ENCODE results near the gene GSTM3.

The GSTM3 gene

GRCh38 chr1:109781806-109782205 is 41.0 kb upstream of the GSTM3 start:
- FAIRE-seq (no peak), DNase-seq (ENCODE audit: insufficient read length, low spot score) (no peak)
- no peak for TF ChIP-seq CTCF (IDR thresholded peaks at IDR 0.05; ENCODE audit: insufficient read depth, missing control alignments)

GRCh38 chr1:109780982-109781381 is 40.1 kb upstream of the GSTM3 start:
- DNase-seq (ENCODE audit: insufficient read length, low spot score) (no peak), FAIRE-seq (no peak)
- no peak for TF ChIP-seq CTCF (IDR thresholded peaks at IDR 0.05; ENCODE audit: insufficient read depth, missing control alignments)

GRCh38 chr1:109777980-109778625 is 37.3 kb upstream of the GSTM3 start:
- FAIRE-seq (no peak), DNase-seq (ENCODE audit: insufficient read length, low spot score) (no peak)

GRCh38 chr1:109777436-109777835 is 36.6 kb upstream of the GSTM3 start:
- DNase-seq (ENCODE audit: insufficient read length, low spot score) (no peak), FAIRE-seq (no peak)
- TF ChIP-seq CTCF (IDR thresholded peaks at IDR 0.05; ENCODE audit: insufficient read depth, missing control alignments): no peak

More at GRCh38 chr1:109777980-109778625, 37.3 kb upstream of the GSTM3 start:
- TF ChIP-seq CTCF (IDR thresholded peaks at IDR 0.05; ENCODE audit: insufficient read depth, missing control alignments): no peak

- FAIRE-seq (no peak), DNase-seq (ENCODE audit: insufficient read length, low spot score) (peak; percentile 72)
- TF ChIP-seq CTCF (IDR thresholded peaks at IDR 0.05; ENCODE audit: insufficient read depth, missing control alignments): peak; percentile 97
These were observed 36.1 kb upstream of the GSTM3 start for GRCh38 chr1:109776911-109777310.

GRCh38 chr1:109776206-109776835 is 35.5 kb upstream of the GSTM3 start:
- no peak for TF ChIP-seq CTCF (IDR thresholded peaks at IDR 0.05; ENCODE audit: insufficient read depth, missing control alignments)
- DNase-seq (ENCODE audit: insufficient read length, low spot score): no peak
- FAIRE-seq: no peak

- FAIRE-seq (no peak), DNase-seq (ENCODE audit: insufficient read length, low spot score) (no peak)
- TF ChIP-seq CTCF (IDR thresholded peaks at IDR 0.05; ENCODE audit: insufficient read depth, missing control alignments): no peak
These were observed 34.6 kb upstream of the GSTM3 start for GRCh38 chr1:109775398-109775797.
